Superior temporal gyrus (tissue), 1 donor: ENCODE results near the gene DCLK2.

ENCODE experiments used
- DNase-seq: peaks from one replicate; pipeline ENCODE4 v3.0.0-alpha.2; 2016; ENCODE audit errors: extremely low spot score

Gene DCLK2

GRCh38 chr4:150078041-150078578 lies at the start of gene DCLK2:
Gene DCLK2 (plus strand): TSS chr4:150078445. CDS start chr4:150079028, 583 bp downstream.
- DNase-seq, result peak; percentile 61

- DNase-seq, result no peak
These were observed 45.7 kb upstream of the DCLK2 start for GRCh38 chr4:150032541-150032940.

- no peak for DNase-seq
These were observed 45.2 kb upstream of the DCLK2 start for GRCh38 chr4:150033081-150033480.

- no peak for DNase-seq
These were observed 44.3 kb upstream of the DCLK2 start for GRCh38 chr4:150033901-150034300.

- DNase-seq, result no peak
These were observed 40.9 kb upstream of the DCLK2 start for GRCh38 chr4:150037251-150037856.

GRCh38 chr4:150038335-150039076 lies 39.7 kb upstream of the DCLK2 start:
- DNase-seq, result no peak

- no peak for DNase-seq
These were observed 38.7 kb upstream of the DCLK2 start for GRCh38 chr4:150039274-150040127.

- no peak for DNase-seq
These were observed 33.7 kb upstream of the DCLK2 start for GRCh38 chr4:150044517-150044916.

GRCh38 chr4:150045410-150045809 lies 32.8 kb upstream of the DCLK2 start:
- DNase-seq, result no peak

- DNase-seq, result no peak
These were observed 31.5 kb upstream of the DCLK2 start for GRCh38 chr4:150046728-150047217.

- DNase-seq, result no peak
These were observed 30.7 kb upstream of the DCLK2 start for GRCh38 chr4:150047546-150047945.

- DNase-seq, result no peak
These were observed 28.6 kb upstream of the DCLK2 start for GRCh38 chr4:150049682-150050081.

GRCh38 chr4:150050566-150050965 lies 27.7 kb upstream of the DCLK2 start:
- DNase-seq, result peak; percentile 47

GRCh38 chr4:150051111-150051510 lies 27.1 kb upstream of the DCLK2 start:
- peak; percentile 30 for DNase-seq

GRCh38 chr4:150055467-150055866 lies 22.8 kb upstream of the DCLK2 start:
- no peak for DNase-seq

GRCh38 chr4:150056569-150056968 lies 21.7 kb upstream of the DCLK2 start:
- DNase-seq, result no peak

GRCh38 chr4:150061086-150061776 lies 17.0 kb upstream of the DCLK2 start:
- no peak for DNase-seq

- DNase-seq, result no peak
These were observed 15.1 kb upstream of the DCLK2 start for GRCh38 chr4:150063128-150063527.

- DNase-seq, result no peak
These were observed 12.5 kb upstream of the DCLK2 start for GRCh38 chr4:150065740-150066139.

- DNase-seq, result no peak
These were observed 10.4 kb upstream of the DCLK2 start for GRCh38 chr4:150067859-150068258.

GRCh38 chr4:150068300-150068960 lies 9.8 kb upstream of the DCLK2 start:
- DNase-seq, result no peak
